ENCODE measurements around the gene FRMD6.
A peak's percentile ranks its signal among the peaks of the same experiment; 100 is the strongest.
"Not testable (repeated sequence)": the region's sequence is repeated elsewhere in the genome, so short reads cannot be mapped to it uniquely, and the experiment has no call there.

Gene FRMD6

GRCh38 chr14:51744372-51745130, 92.8 kb downstream of the FRMD6 start:
- no peak for TF ChIP-seq JUND (IDR thresholded peaks at IDR 0.05; ENCODE audit: low read depth)

GRCh38 chr14:51746823-51747222, 95.1 kb downstream of the FRMD6 start:
- DNase-seq (ENCODE audit: low read depth in 1 of 2, low spot score in 1 of 2); in situ Hi-C loops (cut with HindIII; ENCODE audit: low pct_unique_long_range_greater_than_20kb, low sequenced_read_pairs): not testable (repeated sequence)

More at GRCh38 chr14:51744372-51745130, 92.8 kb downstream of the FRMD6 start:
- no peak for DNase-seq (ENCODE audit: low read depth in 1 of 2, low spot score in 1 of 2)
- in situ Hi-C loops (cut with HindIII; ENCODE audit: low pct_unique_long_range_greater_than_20kb, low sequenced_read_pairs): no loop called here

GRCh38 chr14:51750542-51750941, 98.8 kb downstream of the FRMD6 start:
- DNase-seq (ENCODE audit: low read depth in 1 of 2, low spot score in 1 of 2): peak in 1 of 2 experiments; percentile 34
- in situ Hi-C loops (cut with HindIII; ENCODE audit: low pct_unique_long_range_greater_than_20kb, low sequenced_read_pairs): no loop called here
- TF ChIP-seq JUND (IDR thresholded peaks at IDR 0.05; ENCODE audit: low read depth): no peak

- in situ Hi-C loops (cut with HindIII; ENCODE audit: low pct_unique_long_range_greater_than_20kb, low sequenced_read_pairs): not testable (repeated sequence)
- peak in 1 of 2 experiments; percentile 89 for DNase-seq (ENCODE audit: low read depth in 1 of 2, low spot score in 1 of 2)
These were observed 100.1 kb downstream of the FRMD6 start for GRCh38 chr14:51751611-51752345.

GRCh38 chr14:51757756-51758155, 106.0 kb downstream of the FRMD6 start:
- DNase-seq (ENCODE audit: low read depth in 1 of 2, low spot score in 1 of 2); in situ Hi-C loops (cut with HindIII; ENCODE audit: low pct_unique_long_range_greater_than_20kb, low sequenced_read_pairs): not testable (repeated sequence)

GRCh38 chr14:51759950-51760349, 108.2 kb downstream of the FRMD6 start:
- in situ Hi-C loops (cut with HindIII; ENCODE audit: low pct_unique_long_range_greater_than_20kb, low sequenced_read_pairs): no loop called here
- DNase-seq (ENCODE audit: low read depth in 1 of 2, low spot score in 1 of 2): no peak

GRCh38 chr14:51765726-51766125, 114.0 kb downstream of the FRMD6 start:
- in situ Hi-C loops (cut with HindIII; ENCODE audit: low pct_unique_long_range_greater_than_20kb, low sequenced_read_pairs); DNase-seq (ENCODE audit: low read depth in 1 of 2, low spot score in 1 of 2): not testable (repeated sequence)

More at GRCh38 chr14:51759950-51760349, 108.2 kb downstream of the FRMD6 start:
- TF ChIP-seq JUND (IDR thresholded peaks at IDR 0.05; ENCODE audit: low read depth): no peak

GRCh38 chr14:51766586-51766985, 114.9 kb downstream of the FRMD6 start:
- in situ Hi-C loops (cut with HindIII; ENCODE audit: low pct_unique_long_range_greater_than_20kb, low sequenced_read_pairs); DNase-seq (ENCODE audit: low read depth in 1 of 2, low spot score in 1 of 2): not testable (repeated sequence)

GRCh38 chr14:51769261-51769660, 117.6 kb downstream of the FRMD6 start:
- in situ Hi-C loops (cut with HindIII; ENCODE audit: low pct_unique_long_range_greater_than_20kb, low sequenced_read_pairs); DNase-seq (ENCODE audit: low read depth in 1 of 2, low spot score in 1 of 2): not testable (repeated sequence)

GRCh38 chr14:51774209-51774608, 122.5 kb downstream of the FRMD6 start:
- no peak for DNase-seq (ENCODE audit: low read depth in 1 of 2, low spot score in 1 of 2)
- TF ChIP-seq JUND (IDR thresholded peaks at IDR 0.05; ENCODE audit: low read depth): no peak
- in situ Hi-C loops (cut with HindIII; ENCODE audit: low pct_unique_long_range_greater_than_20kb, low sequenced_read_pairs): no loop called here

GRCh38 chr14:51776102-51776894, 124.6 kb downstream of the FRMD6 start:
- TF ChIP-seq JUND (IDR thresholded peaks at IDR 0.05; ENCODE audit: low read depth): no peak
- DNase-seq (ENCODE audit: low read depth in 1 of 2, low spot score in 1 of 2): peak; percentile 56 to 70
- in situ Hi-C loops (cut with HindIII; ENCODE audit: low pct_unique_long_range_greater_than_20kb, low sequenced_read_pairs): no loop called here

GRCh38 chr14:51780006-51780692, 128.4 kb downstream of the FRMD6 start:
- DNase-seq (ENCODE audit: low read depth in 1 of 2, low spot score in 1 of 2): peak; percentile 62 to 77
- in situ Hi-C loops (cut with HindIII; ENCODE audit: low pct_unique_long_range_greater_than_20kb, low sequenced_read_pairs): no loop called here
- no peak for TF ChIP-seq JUND (IDR thresholded peaks at IDR 0.05; ENCODE audit: low read depth)

All from T47D (cell line).